Left colon (tissue), 2 donors: ENCODE results near the gene TMSB4X. TPM values are rescaled to one million over a fixed set of nuclear protein-coding genes. Genes with fewer than 3 reads are reported as not detected.
"Not testable (repeated sequence)": the region's sequence is repeated elsewhere in the genome, so short reads cannot be mapped to it uniquely, and the experiment has no call there.

Experiments used
- ATAC-seq: fragments of 200-7000 bp; cut with Tn5 transposase; one replicate; pipeline ENCODE4 v1.9.1; 2020; ENCODE audit warnings: mild to moderate bottlenecking, moderate library complexity
- DNase-seq, 2 donors: peaks; one replicate each; pipeline ENCODE4 v3.0.0-alpha.2; 2020
- intact Hi-C, 2 donors: fragments of 100-400 bp; cut with DNase I in 1 of 2; cut with micrococcal nuclease in 1 of 2; formaldehyde crosslinking; loops; one replicate each; pipeline versions ENCODE4 v1.11.2 to v1.14.0; 2022; cut with DNase I, micrococcal nuclease
- long read RNA-seq: library from polyadenylated mRNA; unstranded; transcript quantifications from one replicate; pipeline ENCODE4 v2.0.0, GENCODE V29; 2021
- total RNA-seq, 2 donors: library from RNA; stranded (reverse); fragmentation: NEBNext Ultra II Directional; extraction: Animal tissue kit (Norgen Biotek cat#: 25700); gene quantifications; one replicate each; pipeline ENCODE4 v1.2.1, GENCODE V29; 2021
- donor health status: DM: no; HTN: no; CAD: no.
- donor health status: DM: yes; HTN: yes; CAD: no.

TMSB4X gene
- total RNA-seq = 1,000 to 10,000 TPM; 4,840 to 5,007 TPM
- long read RNA-seq, transcript TMSB4X-204 (3 exons, 628 nt) = major isoform, 1,691 of 1,713 reads
- long read RNA-seq, transcript TMSB4X-203 (2 exons, 1,702 nt) = minor isoform, 15 of 1,713 reads
- long read RNA-seq, partial matches to known transcripts = 5 of 1,713 reads
- long read RNA-seq, other reads (novel, unspliced or antisense) = 1 of 1,713 reads

DNA sequence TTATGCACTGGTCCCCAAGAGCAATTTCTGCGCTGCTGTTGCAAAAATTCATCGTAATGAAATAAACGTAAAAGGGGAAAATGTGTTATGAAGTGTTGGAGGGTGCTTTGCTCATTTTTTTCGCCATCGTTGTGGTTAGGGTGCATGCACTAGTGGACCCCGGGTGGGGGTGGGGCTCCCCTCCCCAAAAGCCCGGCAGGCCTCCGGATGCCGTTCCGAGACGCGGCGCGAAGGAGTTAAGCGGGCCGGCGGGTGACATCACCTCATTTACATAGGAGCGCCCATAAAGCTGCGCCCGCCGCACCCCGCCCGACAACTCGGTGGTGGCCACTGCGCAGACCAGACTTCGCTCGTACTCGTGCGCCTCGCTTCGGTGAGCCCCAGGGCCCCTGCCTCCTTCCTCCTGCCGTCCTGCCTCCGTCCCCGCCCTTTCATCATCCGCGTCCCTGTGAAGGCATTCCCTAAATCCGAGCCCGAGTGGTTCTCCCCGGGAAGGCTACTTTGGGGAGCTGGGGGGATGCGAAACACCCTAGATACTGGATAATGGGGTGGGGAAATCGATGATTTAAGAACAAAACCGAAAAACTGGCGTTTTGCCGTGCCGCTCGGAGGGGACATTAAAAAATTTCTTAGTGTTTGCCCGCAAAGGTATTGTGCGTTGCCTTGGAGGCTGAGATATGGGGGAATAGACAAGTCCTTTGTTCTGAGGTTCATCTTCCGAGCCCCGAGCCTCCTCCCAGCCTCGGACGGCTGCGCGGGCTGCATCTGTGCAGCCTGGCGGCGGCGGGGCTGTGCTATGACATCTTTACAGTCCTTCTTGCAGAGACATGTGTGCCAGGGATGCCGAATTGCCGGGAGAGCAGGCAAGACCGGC lies at the start of gene TMSB4X:
Gene TMSB4X (plus strand): TSS at position 315 of the 874 bp plus-strand sequence.
- intact Hi-C loops = loop anchor here in 1 of 2 donors (10.0 kb wide), 1 partner anchor 510 kb away; no protein-coding TSS in a partner anchor
- peak; percentile 76 for ATAC-seq
- peak; percentile 85 to 90 for DNase-seq

DNA sequence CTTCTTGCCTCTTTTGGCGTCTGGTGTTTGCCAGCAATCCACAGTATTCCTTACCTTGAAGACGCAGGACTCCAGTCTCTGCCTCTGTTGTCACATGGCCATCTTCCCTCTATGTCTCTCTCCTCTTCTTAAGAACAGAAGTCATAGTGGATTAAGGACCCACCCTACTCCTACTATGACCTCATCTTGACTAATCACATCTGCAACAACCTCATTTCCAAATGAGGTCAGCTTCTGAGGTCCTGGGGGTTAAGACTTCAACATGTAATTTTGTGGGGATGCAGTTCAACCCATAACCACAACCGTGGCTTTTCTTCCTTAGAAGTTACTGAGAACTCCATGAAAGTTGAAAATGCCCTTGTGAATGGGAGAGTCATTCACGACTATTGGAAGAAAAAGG lies 45.2 kb upstream of the TMSB4X start:
- ATAC-seq = no peak
- intact Hi-C loops = no loop called here
- no peak for DNase-seq

DNA sequence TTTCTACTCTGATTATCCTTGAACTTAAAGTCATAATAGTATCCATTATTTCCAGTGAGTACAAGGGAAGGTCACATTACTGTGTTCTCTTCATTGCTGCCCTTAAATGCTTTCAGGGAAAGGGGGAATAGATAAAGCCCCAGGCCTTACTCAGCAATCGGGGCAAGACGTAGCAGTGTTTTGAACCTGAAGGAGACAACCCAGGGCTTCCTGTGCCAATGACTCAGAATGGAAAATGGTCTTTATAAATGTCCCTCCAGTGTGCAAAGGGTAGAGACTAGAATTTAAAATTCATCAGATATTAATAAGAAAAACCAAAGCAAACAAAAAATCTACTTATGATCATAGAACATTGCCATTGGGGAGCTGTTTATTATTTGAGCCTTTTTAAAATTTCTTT lies 44.8 kb upstream of the TMSB4X start:
- DNase-seq = no peak
- intact Hi-C loops = no loop called here
- ATAC-seq = no peak

DNA sequence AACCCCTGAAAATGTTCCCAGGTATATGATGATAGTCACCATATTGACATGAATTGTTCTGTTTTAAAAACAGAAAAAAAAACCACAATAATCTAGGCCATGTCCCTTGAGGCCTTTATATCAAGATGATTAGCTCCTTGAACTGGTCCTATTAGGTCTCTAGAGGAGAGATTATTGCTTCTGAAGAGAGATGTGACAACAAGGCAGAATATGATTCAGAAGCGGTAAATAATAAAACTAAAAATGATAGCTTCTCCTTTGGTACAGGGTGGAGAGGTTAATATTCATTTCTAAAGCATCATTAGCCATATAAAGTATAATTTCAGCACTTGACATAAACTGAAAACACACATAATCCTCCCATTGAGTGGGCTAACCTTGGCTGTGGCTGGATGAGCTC lies 42.7 kb upstream of the TMSB4X start:
- no peak for ATAC-seq
- no peak for DNase-seq
- intact Hi-C loops = no loop called here

DNA sequence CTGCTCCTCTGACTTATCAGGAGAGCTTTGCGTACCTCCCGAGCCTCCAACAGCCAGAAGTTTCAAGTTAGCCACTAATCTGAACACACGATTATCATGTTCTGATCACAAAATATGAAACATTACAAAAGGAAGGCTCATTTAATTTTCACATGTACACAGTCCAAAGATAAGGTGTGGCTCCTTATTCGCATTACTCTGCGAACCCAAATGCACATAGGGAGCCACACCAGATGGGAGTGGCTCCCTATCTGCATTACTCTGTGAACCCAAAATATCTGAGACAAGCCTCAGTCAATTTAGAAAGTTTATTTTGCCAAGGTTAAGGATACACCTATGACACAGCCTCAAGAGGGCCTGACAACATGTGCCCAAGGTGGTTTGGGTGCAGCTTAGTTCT lies 40.1 kb upstream of the TMSB4X start:
- intact Hi-C loops = no loop called here
- no peak for ATAC-seq
- no peak for DNase-seq

DNA sequence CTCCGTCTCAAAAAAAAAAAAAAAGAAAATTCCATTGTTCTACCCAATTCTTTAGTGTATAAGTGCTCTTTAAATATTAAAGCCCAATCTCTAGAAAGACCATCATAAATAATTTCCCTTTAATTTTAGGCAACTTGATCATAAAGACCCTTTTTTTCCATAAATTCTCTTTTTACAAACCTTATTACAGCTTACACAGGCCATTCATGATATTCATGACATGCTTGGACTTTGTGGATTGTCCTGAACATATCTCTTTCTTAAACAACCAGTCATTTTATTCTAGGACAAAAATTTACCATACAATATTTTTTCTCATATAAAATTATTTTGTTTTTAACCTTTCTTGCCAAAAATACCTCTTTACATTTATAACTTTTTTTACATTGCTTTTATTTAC lies 38.0 kb upstream of the TMSB4X start:
- DNase-seq (no peak), ATAC-seq (no peak)
- intact Hi-C loops = no loop called here

DNA sequence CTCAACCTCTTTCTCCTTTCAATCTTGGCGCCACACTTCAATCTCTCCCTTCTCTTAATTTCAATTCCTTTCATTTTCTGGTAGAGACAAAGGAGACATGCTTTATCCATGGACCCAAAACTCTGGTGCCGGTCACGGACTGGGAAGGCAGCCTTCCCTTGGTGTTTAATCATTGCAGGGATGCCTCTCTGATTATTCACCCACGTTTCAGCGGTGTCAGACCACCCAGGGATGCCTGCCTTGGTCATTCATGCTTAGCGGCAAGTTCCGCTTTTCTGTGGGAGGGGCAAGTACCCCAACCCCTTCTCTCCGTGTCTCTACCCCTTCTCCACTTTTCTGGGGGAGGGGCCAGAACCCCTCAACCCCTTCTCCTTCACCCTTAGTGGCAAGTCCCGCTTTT lies 34.4 kb upstream of the TMSB4X start:
- DNase-seq, ATAC-seq, intact Hi-C loops: not testable (repeated sequence)

DNA sequence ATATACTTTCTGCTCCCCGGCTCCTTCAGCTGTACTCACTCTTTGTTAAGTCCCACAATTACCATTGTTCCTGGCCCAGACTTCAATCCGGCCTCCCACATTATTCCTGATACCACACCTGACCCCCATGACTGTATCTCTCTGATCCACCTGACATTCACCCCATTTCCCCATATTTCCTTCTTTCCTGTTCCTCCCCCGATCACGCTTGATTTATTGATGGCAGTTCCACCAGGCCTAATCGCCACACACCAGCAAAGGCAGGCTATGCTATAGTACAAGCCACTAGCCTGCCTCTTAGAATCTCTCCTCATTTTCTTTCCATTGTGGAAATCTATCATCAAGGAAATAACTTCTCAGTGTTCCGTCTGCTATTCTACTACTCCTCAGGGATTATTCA lies 31.3 kb upstream of the TMSB4X start:
- ATAC-seq, DNase-seq, intact Hi-C loops: not testable (repeated sequence)

DNA sequence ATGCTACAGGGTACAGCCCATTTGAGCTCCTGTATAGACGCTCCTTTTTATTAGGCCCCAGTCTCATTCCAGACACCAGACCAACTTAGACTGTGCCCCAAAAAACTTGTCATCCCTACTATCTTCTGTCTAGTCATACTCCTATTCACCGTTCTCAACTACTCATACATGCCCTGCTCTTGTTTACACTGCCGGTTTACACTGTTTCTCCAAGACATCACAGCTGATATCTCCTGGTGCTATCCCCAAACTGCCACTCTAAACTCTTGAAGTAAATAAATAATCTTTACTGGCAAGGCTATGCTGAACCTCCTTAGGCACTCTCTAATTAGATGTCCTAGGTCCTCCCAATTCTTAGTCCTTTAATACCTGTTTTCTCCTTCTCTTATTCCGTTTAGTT lies 30.5 kb upstream of the TMSB4X start:
- intact Hi-C loops, DNase-seq, ATAC-seq: not testable (repeated sequence)

DNA sequence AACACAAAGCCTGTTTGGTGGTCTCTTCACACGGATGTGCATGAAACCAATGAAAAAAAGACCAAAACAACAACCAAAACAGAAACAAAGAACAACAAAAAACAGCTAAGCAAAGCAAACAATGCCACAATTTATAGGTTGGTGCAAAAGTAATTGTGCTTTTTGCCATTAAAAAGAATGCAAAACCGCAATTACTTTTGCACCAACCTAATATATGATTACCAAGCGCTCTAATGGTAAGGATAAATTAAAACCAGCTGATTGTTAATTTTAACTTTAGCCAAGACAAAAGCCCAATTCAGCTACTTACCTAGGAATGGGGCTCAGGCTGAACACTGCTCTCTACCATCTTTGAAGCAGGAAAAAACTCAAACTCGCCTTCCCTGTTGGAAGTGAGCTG lies 29.4 kb upstream of the TMSB4X start:
- intact Hi-C loops = loop anchor here in 1 of 2 donors (5.0 kb wide), 2 partner anchors 542 to 1087 kb away; no protein-coding TSS in a partner anchor
- DNase-seq (no peak), ATAC-seq (no peak)

DNA sequence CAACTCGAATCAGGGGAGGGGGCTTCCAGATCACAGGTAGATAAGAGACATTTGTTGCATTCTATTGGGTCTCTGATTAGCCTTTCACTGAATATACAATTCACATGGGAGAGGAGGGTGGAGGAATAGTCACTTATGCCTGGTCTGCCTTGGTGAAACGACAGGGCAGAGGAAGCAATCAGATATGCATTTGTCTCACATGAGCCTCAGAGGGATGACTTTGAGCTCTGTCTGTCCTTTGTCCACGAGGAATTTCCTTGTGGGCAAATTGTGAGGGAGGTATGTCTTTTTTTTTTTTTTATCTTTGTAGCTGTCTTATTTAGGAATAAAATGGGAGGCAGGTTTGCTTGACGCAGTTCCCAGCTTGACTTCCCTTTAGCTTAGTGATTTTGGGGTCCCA lies 28.5 kb upstream of the TMSB4X start:
- DNase-seq (no peak), ATAC-seq (no peak)
- intact Hi-C loops = loop anchor here in 1 of 2 donors (5.0 kb wide), 2 partner anchors 541 to 1086 kb away; no protein-coding TSS in a partner anchor

DNA sequence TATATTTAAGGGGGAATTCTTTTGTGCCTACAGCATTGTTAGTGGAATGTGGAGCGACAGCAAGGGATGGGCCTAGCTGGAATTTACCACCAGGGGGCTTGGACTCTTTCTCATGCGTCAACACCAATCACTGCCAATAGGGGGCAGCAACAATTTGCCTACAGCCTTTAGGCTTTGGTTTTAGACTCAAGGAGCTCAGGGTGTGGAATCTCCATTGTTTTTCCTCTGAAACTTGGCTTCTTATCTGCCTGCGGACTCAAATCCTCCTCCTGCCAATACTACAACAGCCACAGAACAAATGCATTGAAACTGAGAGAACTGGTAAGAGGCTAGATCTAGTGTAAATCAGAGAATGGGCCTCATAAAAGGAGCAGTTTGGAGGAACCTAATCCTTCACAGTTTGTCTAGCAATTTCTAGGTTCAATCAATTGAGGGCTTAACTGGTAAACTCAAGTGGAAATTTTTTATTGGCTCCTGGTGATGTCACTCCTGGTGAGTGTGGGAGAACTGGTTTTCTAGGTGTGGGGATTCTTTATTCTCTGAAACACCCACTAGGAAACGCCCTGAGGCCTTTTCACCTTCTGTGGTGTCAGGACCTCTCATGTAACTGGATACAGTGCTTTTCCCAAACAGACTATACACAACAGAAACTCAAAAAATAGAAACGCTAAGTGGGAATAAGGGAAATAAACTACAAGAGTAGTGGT lies 27.9 kb upstream of the TMSB4X start:
- intact Hi-C loops = loop anchor here in 1 of 2 donors (5.0 kb wide), 2 partner anchors 540 to 1085 kb away; no protein-coding TSS in a partner anchor
- ATAC-seq = peak; percentile 78
- DNase-seq = peak; percentile 57 to 83

DNA sequence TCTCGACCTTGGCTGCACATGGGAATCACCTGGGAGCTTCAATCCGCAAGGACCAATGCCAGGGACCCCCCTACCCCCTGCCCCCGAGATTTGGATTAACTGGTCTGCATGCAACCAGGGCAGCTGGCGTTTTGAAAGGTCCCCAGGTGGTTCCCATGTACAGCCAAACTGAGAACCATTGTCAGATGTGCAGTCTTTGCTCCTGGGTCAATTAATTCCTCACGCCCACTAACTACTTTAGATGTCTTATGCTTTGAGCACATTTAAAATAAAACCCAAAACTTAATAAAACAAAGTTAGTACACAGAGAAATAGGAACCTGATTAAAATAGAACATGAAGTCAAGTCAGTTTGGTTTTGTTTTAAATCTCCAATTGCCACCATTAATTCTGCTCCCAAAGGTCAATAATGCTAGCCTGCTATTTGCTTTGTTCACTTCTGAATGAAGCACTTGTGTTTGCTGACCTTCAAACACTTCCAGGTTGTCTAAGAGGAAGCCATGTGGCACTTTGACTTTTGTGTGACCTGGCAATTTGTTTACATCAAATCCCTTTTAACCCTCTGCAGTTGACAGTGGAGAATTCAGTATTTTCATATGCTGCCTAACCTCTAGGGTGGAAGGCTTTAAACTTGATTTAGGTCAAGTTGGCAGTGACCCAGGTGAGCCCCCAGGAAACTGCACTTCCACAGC lies 27.2 kb upstream of the TMSB4X start:
- ATAC-seq (peak; percentile 25), DNase-seq (no peak)
- intact Hi-C loops = loop anchor here in 1 of 2 donors (5.0 kb wide), 2 partner anchors 540 to 1085 kb away; no protein-coding TSS in a partner anchor

DNA sequence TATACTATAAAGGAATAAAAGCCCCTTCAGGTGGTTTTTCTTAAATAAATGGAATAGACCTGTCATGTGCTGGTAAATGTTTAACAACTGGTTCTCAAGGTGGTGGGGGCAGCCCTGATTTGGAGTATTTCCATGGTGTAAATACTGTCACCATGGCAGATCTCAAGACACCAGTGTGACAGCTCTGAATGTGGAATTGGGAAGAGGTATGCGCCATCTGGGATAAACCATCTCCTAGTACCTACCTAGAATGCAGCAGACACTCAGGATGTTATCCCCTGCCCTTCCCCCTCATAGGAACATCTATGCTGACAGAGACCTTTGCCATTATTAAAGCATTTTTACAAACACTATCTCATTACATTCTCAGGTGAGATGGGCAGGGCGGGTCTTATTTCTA lies 26.4 kb upstream of the TMSB4X start:
- ATAC-seq (no peak), DNase-seq (no peak)
- intact Hi-C loops = loop anchor here in 1 of 2 donors (5.0 kb wide), 2 partner anchors 539 to 1084 kb away; no protein-coding TSS in a partner anchor

DNA sequence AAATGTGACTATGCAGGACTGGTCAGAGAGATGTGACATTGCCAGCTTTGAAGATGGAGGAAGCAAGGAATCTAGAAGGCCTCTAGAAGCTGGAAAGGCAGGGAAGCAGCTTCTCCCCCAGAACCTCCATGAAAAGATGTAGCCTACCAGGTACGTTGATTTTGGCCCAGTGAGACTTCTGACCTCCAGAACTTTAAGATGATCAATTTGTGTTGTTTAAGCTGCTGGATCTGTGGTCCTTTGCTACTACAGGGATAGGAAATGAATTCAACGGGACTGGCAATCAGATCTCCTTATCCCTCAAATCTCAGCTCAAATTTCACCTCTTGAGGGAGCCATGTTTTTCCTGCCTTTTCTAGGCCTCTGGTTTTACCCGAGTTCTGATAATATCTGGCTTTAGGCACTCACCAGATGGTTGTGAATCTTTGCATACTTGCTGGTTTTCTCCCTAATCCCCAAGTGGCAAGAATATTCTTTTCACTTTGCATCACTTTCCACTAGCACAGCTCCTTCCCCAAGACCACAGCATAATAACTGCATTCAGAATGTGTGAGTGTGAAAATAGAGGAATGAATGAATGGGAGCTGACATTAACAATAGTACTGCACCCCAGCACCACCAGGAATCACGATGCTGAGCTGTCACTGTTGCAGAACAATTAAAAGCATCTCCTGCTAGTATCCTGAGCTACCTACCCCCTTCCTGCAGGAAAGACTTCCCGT lies 25.5 kb upstream of the TMSB4X start:
- no peak for ATAC-seq
- no peak for DNase-seq
- intact Hi-C loops = loop anchor here in 1 of 2 donors (5.0 kb wide), 2 partner anchors 538 to 1083 kb away; no protein-coding TSS in a partner anchor

DNA sequence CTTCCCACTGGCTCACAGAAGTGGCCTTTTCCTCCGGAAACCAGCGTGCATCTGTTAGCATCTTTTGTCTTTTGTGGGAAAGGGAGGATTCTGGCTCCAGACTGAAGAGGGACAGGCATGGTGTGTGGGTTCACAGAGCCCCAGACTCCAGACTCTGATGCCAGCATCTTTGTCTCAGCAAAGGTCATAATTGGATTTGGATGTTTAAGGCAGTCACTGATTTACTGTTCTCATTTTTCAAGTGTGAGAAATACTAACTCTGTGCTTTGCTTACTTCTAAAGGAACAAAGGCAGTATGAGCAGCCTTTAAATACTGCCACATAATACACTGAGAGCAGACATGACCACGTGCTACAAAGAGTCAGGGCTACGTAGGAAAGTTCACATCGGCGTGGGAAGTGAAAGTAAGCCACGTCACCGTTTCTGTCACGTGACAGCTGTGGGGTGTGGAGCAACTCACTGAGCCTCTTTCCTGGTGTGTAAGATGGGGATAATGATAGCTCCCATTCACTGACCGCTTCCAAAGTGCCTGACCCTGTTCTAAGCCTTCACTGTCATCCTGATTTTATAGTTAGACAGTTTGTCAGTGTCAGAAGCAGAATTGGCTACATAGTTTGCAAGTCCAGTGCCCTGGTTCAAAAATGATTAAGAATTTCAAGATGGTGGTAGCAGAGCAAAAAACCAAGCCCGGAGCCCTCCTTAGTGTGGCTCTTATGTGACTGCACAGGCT lies 24.8 kb upstream of the TMSB4X start:
- DNase-seq (peak; percentile 84 to 85), ATAC-seq (peak; percentile 75)
- intact Hi-C loops = loop anchor here in 1 of 2 donors (5.0 kb wide), 2 partner anchors 537 to 1082 kb away; no protein-coding TSS in a partner anchor
